ENCODE measurements around the gene SERTAD1. TPM values are rescaled to one million over a fixed set of nuclear protein-coding genes. Genes with fewer than 3 reads are reported as not detected.
"Not testable (repeated sequence)": the region's sequence is repeated elsewhere in the genome, so short reads cannot be mapped to it uniquely, and the experiment has no call there.

Gene SERTAD1, protein sequence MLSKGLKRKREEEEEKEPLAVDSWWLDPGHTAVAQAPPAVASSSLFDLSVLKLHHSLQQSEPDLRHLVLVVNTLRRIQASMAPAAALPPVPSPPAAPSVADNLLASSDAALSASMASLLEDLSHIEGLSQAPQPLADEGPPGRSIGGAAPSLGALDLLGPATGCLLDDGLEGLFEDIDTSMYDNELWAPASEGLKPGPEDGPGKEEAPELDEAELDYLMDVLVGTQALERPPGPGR
- total RNA-seq: 10.9 TPM
- long read RNA-seq, transcript SERTAD1-201 (2 exons, 2,114 nt): major isoform, 20 of 22 reads
- long read RNA-seq, partial matches to known transcripts: 0 of 22 reads
- long read RNA-seq, other reads (novel, unspliced or antisense): 2 of 22 reads

GRCh38 chr19:40425450-40426287 is at the start of gene SERTAD1:
Gene SERTAD1, minus strand, starts transcription at chr19:40425992. Its CDS starts 2,446 bp downstream, at chr19:40423546.
- peak; percentile 100 for DNase-seq
- intact Hi-C loops (cut with DNase I): no loop called here
- ATAC-seq (ENCODE audit: poor library complexity): peak; percentile 90

DNA sequence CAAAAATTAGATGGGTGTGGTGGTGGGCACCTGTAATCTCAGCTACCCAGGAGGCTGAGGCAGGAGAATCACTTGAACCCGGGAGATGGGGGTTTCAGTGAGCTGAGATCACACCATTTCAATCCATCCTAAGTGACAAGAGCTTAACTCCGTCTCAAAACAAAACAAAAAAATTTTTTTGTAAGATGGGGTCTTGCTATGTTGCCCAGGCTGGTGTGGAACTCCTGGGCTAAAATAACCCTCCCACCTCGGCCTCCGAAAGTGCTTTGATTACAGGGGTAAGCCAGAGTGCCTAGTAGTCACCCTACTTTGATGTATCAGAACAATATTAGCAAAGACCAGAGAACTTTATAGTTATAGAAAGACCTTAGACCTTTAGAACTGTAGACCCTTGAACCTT is 48.9 kb upstream of the SERTAD1 start:
- DNase-seq (no peak), ATAC-seq (ENCODE audit: poor library complexity) (no peak)
- intact Hi-C loops (cut with DNase I): no loop called here

GRCh38 chr19:40472516-40472915 is 46.7 kb upstream of the SERTAD1 start:
- DNase-seq (peak; percentile 14), ATAC-seq (ENCODE audit: poor library complexity) (no peak)
- intact Hi-C loops (cut with DNase I): no loop called here

GRCh38 chr19:40471111-40471510 is 45.3 kb upstream of the SERTAD1 start:
- intact Hi-C loops (cut with DNase I): no loop called here
- no peak for ATAC-seq (ENCODE audit: poor library complexity)
- DNase-seq: peak; percentile 35

- DNase-seq: no peak
- ATAC-seq (ENCODE audit: poor library complexity): no peak
- intact Hi-C loops (cut with DNase I): no loop called here
Observed at GRCh38 chr19:40469011-40469410, 43.2 kb upstream of the SERTAD1 start.

DNA sequence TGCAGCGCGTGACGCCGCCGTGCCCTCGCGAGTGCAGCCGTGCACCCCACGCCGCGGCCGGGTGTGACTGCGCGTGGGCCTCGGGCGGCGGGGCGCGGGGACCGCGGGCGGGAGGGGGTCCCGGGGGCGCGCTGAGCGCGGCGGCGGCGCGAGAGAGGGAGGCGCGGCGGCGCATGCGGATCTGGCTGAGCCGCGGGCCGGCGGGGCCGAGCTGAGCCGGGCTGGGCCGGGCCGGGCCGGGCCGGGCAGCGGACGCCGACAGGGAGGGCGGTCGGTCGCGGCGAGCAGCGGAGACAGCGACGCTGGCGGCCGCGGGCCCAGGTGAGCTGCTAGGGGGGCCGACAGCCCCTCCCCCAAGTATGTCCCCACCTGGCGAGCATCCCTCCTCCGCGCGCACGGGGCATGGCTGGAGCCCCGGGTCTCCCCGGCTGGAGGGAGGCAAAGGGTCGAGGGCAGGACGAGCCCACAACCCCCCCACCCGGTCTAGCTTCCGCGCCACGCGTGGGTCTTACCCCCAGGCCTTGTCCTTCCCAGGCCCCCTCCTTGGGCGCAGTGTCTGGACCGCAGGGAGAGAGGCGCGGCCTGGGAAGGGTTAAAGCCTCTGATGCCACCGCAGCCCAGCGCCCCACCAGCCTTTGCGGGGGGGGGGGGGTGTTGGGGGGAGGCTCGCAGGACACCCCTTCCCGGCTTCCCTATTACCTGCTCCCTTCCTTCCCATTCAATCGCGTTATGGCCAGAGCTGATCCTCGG is 41.4 kb upstream of the SERTAD1 start, which contains the start of gene SPTBN4:
Gene SPTBN4 (plus strand): TSS at position 17 of the 750 bp plus-strand sequence. CDS start 5,621 bp downstream, outside the sequence.
- ATAC-seq (ENCODE audit: poor library complexity): peak; percentile 2
- intact Hi-C loops (cut with DNase I): no loop called here
- DNase-seq: no peak

DNA sequence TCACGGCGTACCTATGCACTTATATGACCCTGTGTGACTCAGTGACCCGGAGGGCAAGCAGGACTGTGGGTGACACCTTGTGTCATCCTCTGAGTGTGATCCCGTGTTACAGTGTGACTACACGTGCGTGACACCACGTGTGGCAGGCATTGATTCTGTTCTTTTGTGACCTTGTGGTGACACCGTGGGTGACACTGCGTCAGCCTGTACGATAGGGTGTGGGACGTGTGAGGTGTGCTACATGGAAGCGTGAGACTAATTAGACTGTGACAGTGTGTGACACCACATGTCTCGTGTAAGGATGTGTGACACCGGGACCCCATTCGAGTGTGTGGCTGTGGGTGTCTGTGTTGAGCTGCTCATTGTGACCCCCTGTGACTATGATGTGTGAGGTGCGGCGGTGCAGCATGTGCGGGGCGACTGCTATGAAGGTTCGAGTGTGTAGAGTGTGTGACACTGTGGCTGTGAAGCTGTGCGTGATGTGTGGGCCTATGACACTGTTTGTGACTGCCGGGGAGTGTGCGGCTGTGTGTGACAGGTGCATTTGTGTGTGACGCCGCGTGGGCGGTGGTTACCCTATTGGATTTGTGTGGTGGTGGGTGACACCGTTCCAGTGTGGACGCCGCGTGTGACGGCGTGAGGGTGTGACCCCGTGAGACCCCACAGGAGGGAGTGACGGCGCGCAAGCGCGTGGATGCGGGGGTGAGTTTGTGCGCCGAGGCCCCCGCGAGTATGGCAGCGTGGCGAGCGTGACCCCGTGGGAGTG is 40.6 kb upstream of the SERTAD1 start:
- peak; percentile 60 for DNase-seq
- intact Hi-C loops (cut with DNase I): no loop called here
- peak; percentile 3 for ATAC-seq (ENCODE audit: poor library complexity)

GRCh38 chr19:40465557-40466218 is 39.9 kb upstream of the SERTAD1 start, which contains the start of gene BLVRB:
Gene BLVRB, minus strand, starts transcription at chr19:40465745. Its CDS starts 57 bp downstream, at chr19:40465688.
- DNase-seq: peak; percentile 100
- intact Hi-C loops (cut with DNase I): no loop called here
- peak; percentile 94 for ATAC-seq (ENCODE audit: poor library complexity)

DNA sequence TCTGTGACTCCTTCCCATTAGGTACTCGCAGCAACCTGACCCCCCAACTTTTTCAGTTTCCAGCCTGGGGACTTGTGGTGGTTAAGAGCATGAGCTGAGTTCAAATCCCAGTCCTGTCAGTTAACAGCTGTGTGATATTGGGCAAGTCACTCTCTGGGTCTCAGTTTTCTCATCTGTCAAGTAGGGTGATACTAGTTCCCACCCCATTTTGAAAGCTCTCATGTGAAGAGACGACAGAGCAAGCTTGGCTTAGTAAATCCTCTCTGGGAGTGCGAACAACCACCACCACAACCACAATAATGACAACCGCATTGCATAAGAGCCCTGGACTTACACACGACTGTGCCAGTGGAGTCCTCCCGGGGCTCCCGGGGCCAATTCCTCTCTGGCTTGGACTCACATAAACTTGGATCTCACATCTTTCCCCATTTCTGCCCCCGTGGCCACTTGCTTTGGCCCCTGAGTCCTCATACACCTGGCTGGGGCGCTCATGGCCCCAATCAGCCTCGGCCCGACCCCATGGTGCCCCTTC is 39.3 kb upstream of the SERTAD1 start:
- no peak for DNase-seq
- intact Hi-C loops (cut with DNase I): no loop called here
- ATAC-seq (ENCODE audit: poor library complexity): peak; percentile 32

- intact Hi-C loops (cut with DNase I): no loop called here
- DNase-seq: peak; percentile 89
- ATAC-seq (ENCODE audit: poor library complexity): peak; percentile 21
Observed at GRCh38 chr19:40464059-40465024, 38.5 kb upstream of the SERTAD1 start.

GRCh38 chr19:40463587-40464037 is 37.8 kb upstream of the SERTAD1 start:
- intact Hi-C loops (cut with DNase I); ATAC-seq (ENCODE audit: poor library complexity); DNase-seq: not testable (repeated sequence)

DNA sequence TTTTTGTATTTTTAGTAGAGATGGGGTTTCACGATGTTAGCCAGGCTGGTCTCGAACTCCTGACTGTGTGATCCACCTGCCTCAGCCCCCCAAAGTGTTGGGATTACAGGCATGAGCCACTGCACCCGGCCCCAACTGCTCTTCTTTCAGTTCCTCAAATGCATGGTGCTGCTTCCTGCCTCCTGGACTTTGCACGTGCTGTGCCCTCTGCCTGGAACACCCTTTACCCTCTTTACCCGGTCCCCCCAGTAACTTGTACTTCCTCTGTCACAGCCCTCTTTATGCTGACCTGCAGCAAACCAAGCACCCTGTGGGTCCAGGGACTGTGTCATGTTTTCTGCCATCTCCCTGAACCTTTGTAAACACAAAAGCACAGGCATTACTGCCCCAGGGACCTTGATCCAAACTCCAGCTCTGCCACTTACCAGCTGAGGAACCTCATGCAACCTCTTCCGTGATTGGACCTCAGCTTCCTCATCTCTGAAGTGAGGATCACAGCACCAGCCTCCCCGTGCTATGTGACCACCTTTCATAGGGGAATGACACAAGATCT is 36.0 kb upstream of the SERTAD1 start:
- no peak for ATAC-seq (ENCODE audit: poor library complexity)
- peak; percentile 74 for DNase-seq
- intact Hi-C loops (cut with DNase I): no loop called here

DNA sequence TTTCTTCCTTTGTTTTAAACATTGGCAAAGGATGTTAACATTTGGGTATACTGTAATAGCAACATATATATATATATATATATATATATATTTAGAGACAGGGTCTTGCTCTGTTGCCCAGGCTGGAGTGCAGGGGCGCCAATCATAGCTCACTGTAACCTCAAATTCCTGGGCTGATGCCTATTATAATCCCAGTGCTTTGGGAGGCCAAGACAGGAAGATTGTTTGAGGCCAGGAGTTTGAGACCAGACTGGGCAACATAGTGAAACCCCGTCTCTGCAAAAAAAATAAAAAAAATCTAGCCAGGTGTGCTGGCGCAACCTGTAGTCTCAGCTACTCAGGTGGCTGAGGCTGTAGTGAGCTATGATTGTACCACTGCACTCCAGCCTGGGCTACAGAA is 34.4 kb upstream of the SERTAD1 start:
- ATAC-seq (ENCODE audit: poor library complexity): no peak
- no peak for DNase-seq
- intact Hi-C loops (cut with DNase I): no loop called here

DNA sequence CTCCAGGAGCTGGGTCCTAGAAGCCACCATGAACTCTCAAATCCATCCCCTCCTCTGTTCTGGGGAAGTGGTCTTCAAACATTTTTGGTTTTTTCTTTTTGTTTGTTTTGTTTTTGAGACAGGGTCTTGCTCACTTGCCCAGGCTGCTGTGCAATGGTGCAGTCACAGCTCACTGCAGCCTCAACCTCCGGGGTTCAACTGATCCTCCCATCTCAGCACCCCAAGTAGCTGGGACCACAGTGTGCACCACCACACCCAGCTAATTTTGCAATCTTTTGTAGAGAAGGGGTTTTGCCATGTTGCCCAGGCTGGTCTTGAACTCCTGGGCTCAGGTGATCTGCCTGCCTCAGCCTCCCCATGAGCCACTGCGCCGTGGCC is 32.8 kb upstream of the SERTAD1 start:
- intact Hi-C loops (cut with DNase I): no loop called here
- DNase-seq: no peak
- ATAC-seq (ENCODE audit: poor library complexity): no peak

GRCh38 chr19:40457953-40458596 is 32.3 kb upstream of the SERTAD1 start:
- ATAC-seq (ENCODE audit: poor library complexity) (no peak), DNase-seq (no peak)
- intact Hi-C loops (cut with DNase I): no loop called here

GRCh38 chr19:40457048-40457447 is 31.3 kb upstream of the SERTAD1 start:
- no peak for DNase-seq
- intact Hi-C loops (cut with DNase I): no loop called here
- ATAC-seq (ENCODE audit: poor library complexity): no peak

Measured in Right ventricle myocardium superior (tissue), 1 donor.